Psoas muscle (tissue), 8 donors: ENCODE measurements around the gene COX7A2L. TPM values are rescaled to one million over a fixed set of nuclear protein-coding genes. Genes with fewer than 3 reads are reported as not detected.

Experiments
- ATAC-seq, 4 donors: fragments of 200-7000 bp; cut with Tn5 transposase; one replicate each; pipeline ENCODE4 v1.9.1; 2020; ENCODE audit warnings: moderate library complexity in 3 of 4, mild to moderate bottlenecking in 2 of 4
- DNase-seq, 2 donors: peaks; one replicate each; pipeline ENCODE4 v3.0.0-alpha.2; 2020
- H3K27ac ChIP-seq: fragments of 200-600 bp; one replicate; pipeline ENCODE4 v1.8.0; 2022
- H3K27me3 ChIP-seq, 3 donors: fragments of 200-600 bp in 1 of 3; one replicate each; pipeline versions ENCODE4 v1.6.1 to v1.8.0; 2013 to 2022; ENCODE audit warnings: low read length in 2 of 3, mild to moderate bottlenecking in 2 of 3, moderate library complexity in 1 of 3; ENCODE audit not compliant: insufficient read depth in 3 of 3
- H3K36me3 ChIP-seq, 2 donors: fragments of 200-600 bp in 1 of 2; one replicate each; pipeline versions ENCODE4 v1.6.1 to v1.8.0; 2013 to 2022; ENCODE audit warnings: low read depth in 1 of 2, mild to moderate bottlenecking in 1 of 2, moderate library complexity in 1 of 2; ENCODE audit not compliant: insufficient read depth in 1 of 2
- H3K4me1 ChIP-seq: fragments of 200-600 bp; one replicate; pipeline ENCODE4 v1.8.0; 2022
- H3K4me3 ChIP-seq: fragments of 200-600 bp; one replicate; pipeline ENCODE4 v1.8.0; 2022; ENCODE audit warnings: mild to moderate bottlenecking
- H3K9me3 ChIP-seq: fragments of 200-600 bp; one replicate; pipeline ENCODE4 v1.8.0; 2022
- WGBS, 3 donors: extraction: QIAGEN DNeasy Blood & Tissue Kit; methylation state at CpG; one replicate each; pipeline versions ENCODE4 v1.1.6 to v1.1.7; 2013; 5-methylcytosine and 5-hydroxymethylcytosine counted together
- intact Hi-C, 2 donors: fragments of 100-400 bp; cut with DNase I; formaldehyde crosslinking; loops; one replicate each; pipeline versions ENCODE4 v1.11.0 to v1.14.2; 2022
- polyA plus RNA-seq, 3 donors: library from polyadenylated mRNA; stranded (reverse); fragments of 200-250 nt; gene quantifications; one replicate each; pipeline ENCODE4 v1.2.3, GENCODE V29; 2013
- total RNA-seq, 4 donors: library from RNA; stranded (reverse); fragmentation: NEBNext Ultra II Directional in 2 of 4; extraction: Animal tissue kit (Norgen Biotek cat#: 25700) in 2 of 4; gene quantifications; one replicate each; pipeline versions ENCODE4 v1.2.1 to v1.2.4, GENCODE V29; 2021 to 2023
- TF ChIP-seq, protein P1 (sequence below): fragments of 200-600 bp; IDR thresholded peaks from one replicate; pipeline ENCODE4 v1.8.0; 2022; ENCODE audit warnings: antibody characterized with exemption
- donor health status: healthy with polysubstance abuse.
- donor health status: DM: no; HTN: no; CAD: no; lungs with moderate emphysema.
- donor health status: Bipolar disorder and iron deficiency.
- donor health status: healthy.
- donor health status: DM: yes; HTN: yes; CAD: no.
- donor health status: DM: no; HTN: no; CAD: no.
- donor health status: DM: no; HTN: no; CAD: no.
- donor health status: DM: yes; HTN: yes; CAD: no.

The COX7A2L gene
- total and polyA plus RNA-seq, 7 donors, result 58.1 to 176 (median 75.4) TPM

DNA sequence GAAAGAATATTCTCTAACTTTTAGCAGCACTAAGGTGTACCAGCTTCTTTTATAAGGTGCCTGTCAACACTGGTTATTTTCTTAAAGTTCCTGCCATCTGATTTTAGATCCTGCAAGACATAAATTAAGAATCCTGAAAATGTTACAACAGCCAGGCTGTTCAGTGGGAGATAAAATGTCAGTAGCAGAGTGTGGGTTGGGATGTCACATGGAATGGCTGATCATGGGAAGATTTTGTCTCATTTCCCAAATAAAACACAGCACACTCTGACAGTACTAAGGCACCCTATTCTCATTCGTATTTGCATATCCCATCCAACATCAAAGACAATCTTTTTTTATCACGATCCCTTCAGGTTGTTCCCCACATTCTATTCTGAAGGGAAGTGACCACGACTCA lies 2.4 kb upstream of the COX7A2L start:
- H3K9me3 ChIP-seq, result no peaks in the 10 kb centered on the region
- TF ChIP-seq, protein P1, sequence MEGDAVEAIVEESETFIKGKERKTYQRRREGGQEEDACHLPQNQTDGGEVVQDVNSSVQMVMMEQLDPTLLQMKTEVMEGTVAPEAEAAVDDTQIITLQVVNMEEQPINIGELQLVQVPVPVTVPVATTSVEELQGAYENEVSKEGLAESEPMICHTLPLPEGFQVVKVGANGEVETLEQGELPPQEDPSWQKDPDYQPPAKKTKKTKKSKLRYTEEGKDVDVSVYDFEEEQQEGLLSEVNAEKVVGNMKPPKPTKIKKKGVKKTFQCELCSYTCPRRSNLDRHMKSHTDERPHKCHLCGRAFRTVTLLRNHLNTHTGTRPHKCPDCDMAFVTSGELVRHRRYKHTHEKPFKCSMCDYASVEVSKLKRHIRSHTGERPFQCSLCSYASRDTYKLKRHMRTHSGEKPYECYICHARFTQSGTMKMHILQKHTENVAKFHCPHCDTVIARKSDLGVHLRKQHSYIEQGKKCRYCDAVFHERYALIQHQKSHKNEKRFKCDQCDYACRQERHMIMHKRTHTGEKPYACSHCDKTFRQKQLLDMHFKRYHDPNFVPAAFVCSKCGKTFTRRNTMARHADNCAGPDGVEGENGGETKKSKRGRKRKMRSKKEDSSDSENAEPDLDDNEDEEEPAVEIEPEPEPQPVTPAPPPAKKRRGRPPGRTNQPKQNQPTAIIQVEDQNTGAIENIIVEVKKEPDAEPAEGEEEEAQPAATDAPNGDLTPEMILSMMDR, result no peak
- intact Hi-C loops, result loop anchor here (2.0 to 10.0 kb wide), 3 partner anchors 269 to 529 kb away; no protein-coding TSS in a partner anchor
- WGBS, 3 donors, result 83 to 89% (median 84%) methylated on average over 3 of the region's 3 CpGs
- no peak for DNase-seq
- no peak overlapping the region for H3K4me3 ChIP-seq
- H3K4me1 ChIP-seq, result peaks cover 22% of the 10 kb centered on the region
- no peaks in the 10 kb centered on the region for H3K27me3 ChIP-seq
- ATAC-seq, result no peak
- no peaks in the 10 kb centered on the region for H3K36me3 ChIP-seq
- no peak overlapping the region for H3K27ac ChIP-seq

DNA sequence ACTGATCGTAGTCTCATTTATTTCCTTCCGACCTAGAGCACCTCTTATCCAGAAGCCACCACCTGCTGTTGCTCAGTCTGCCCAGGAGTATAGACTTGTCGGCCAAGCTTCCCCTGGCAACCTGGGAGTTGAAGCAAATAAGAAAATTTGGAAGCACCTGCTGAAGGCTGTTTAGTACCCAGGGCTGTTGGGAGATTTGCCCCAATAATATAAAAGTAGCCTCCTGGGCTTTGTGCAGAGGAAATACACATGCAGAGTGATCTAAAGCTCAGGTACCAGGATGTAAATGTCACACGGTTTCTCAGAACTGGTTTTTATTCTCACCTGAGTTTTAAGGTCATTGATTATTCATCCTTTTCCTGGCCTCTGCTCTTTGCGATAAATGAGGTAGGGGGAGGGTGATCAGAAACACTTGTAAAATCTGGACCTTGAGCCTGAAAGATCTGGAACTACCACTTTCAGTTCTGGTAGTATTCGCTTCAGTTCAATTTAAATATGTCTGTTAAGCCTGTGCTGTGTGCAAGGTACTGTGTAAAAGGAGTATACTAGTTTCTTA lies 789 bp upstream of the COX7A2L start:
- WGBS, 3 donors, result 28 to 32% (median 29%) methylated on average over 6 of the region's 6 CpGs
- intact Hi-C loops, result loop anchor here (2.0 to 10.0 kb wide), 4 partner anchors 265 to 527 kb away; no protein-coding TSS in a partner anchor
- TF ChIP-seq, protein P1, result no peak
- ATAC-seq, result no peak
- H3K27ac ChIP-seq, result peak overlapping the region; percentile 93
- no peaks in the 10 kb centered on the region for H3K36me3 ChIP-seq
- peak overlapping the region; percentile 81 for H3K4me3 ChIP-seq
- H3K4me1 ChIP-seq, result peaks cover 37% of the 10 kb centered on the region
- DNase-seq, result no peak
- no peaks in the 10 kb centered on the region for H3K27me3 ChIP-seq
- H3K9me3 ChIP-seq, result no peaks in the 10 kb centered on the region

DNA sequence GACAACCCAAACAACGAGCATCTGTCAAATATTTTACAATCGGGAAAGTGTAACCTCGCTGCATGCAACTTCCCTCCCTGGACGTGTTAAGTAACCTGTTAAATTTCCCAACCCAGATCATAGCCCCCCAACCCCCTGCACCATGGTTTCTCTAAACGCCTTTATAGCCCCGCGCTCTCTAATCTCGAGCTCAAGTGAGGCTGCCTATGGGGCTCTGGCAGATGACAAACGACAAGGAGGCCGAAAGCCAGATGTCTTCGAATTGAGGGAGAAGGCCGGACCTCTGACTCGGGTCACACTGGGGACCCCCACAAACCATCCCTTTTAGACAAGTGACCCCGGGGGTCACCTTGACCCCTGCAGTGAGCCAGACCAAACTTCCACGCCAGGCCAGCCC lies 526 bp downstream of the COX7A2L start:
- 0 to 1% (median 0%) methylated on average over 15 of the region's 15 CpGs for WGBS, 3 donors

DNA sequence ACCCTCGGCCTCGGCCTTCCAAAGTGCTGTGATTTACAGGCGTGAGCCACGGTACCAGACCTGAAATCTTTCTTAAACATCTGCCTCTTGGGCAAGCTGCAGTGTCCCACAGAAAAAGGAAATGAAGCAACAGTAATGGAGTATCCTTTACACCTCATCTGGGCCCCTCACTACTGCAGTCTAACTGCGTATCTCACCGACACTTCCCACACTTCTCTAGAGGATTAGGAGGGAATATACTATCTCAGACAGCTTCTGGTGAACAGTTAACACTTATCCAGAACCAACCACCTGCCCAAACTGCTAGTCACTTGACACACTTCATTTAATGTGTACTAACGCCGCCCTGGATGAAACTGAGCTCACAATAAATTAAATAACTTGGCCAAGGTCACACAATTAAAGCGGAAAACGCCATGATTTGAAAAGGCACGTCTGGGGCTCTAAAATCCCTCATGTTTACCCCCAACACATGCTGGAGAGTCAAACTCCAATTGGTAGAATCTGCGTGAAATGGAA lies 993 bp downstream of the COX7A2L start:
- intact Hi-C loops, result loop anchor here (2.0 to 10.0 kb wide), 3 partner anchors 263 to 525 kb away; no protein-coding TSS in a partner anchor
- ATAC-seq, result peak in 2 of 4 donors; percentile 6 to 43

More for the DNA sequence above, 526 bp downstream of the COX7A2L start:
- TF ChIP-seq, protein P1, result no peak
- Histone ChIP-seq H3K4me1 (peaks cover 37% of the 10 kb centered on the region), H3K9me3 (no peaks in the 10 kb centered on the region), H3K27me3 (no peaks in the 10 kb centered on the region), H3K4me3 (peak overlapping the region; percentile 81), H3K27ac (peak overlapping the region; percentile 93), H3K36me3 (no peaks in the 10 kb centered on the region)
- ATAC-seq, result peak in 2 of 4 donors; percentile 4 to 18
- no peak for DNase-seq
- intact Hi-C loops, result loop anchor here (2.0 to 10.0 kb wide), 3 partner anchors 264 to 526 kb away; no protein-coding TSS in a partner anchor

More for the DNA sequence above, 993 bp downstream of the COX7A2L start:
- peak overlapping the region; percentile 93 for H3K27ac ChIP-seq
- no peaks in the 10 kb centered on the region for H3K36me3 ChIP-seq
- TF ChIP-seq, protein P1, result no peak
- 2 to 5% (median 5%) methylated on average over 12 of the region's 12 CpGs for WGBS, 3 donors
- H3K27me3 ChIP-seq, result no peaks in the 10 kb centered on the region
- H3K4me1 ChIP-seq, result peaks cover 37% of the 10 kb centered on the region
- H3K4me3 ChIP-seq, result peak overlapping the region; percentile 81
- DNase-seq, result no peak
- H3K9me3 ChIP-seq, result no peaks in the 10 kb centered on the region
